MCF 10A (cell line): Measurements from ENCODE around the gene RFTN2. TPM values are rescaled to one million over a fixed set of nuclear protein-coding genes. Genes with fewer than 3 reads are reported as not detected.
A peak's percentile ranks its signal among the peaks of the same experiment; 100 is the strongest.

Source experiments
- BruUV-seq: library from RNA; stranded (reverse); fragments of 400-500 nt; replicated peaks from 2 replicates; lab custom pipeline; 2021; lab: Mats Ljungman, UMichigan
- CTCF ChIA-PET: fragments of 300-600 bp; sonication (Branson Sonifier 250); formaldehyde crosslinking; extraction: SDS; loops from one replicate; lab custom pipeline; 2021; ENCODE audit warnings: antibody characterized with exemption, inconsistent platforms; lab: Yijun Ruan, JAX
- POLR2A ChIA-PET: fragments of 300-600, 350-650 bp; sonication (Branson Sonifier 250); formaldehyde crosslinking; extraction: SDS; loops from one replicate; lab custom pipeline; 2020; ENCODE audit warnings: antibody characterized with exemption, inconsistent platforms; lab: Yijun Ruan, JAX
- DNase-seq: peaks from one replicate; pipeline ENCODE4 v3.0.0-alpha.2; 2018; ENCODE audit not compliant: unreplicated experiment
- H3K27ac Mint-ChIP-seq: one replicate; pipeline ENCODE4 v1.8.0; 2022; ENCODE audit warnings: mild to moderate bottlenecking, low read depth, mixed read lengths; ENCODE audit not compliant: unreplicated experiment
- H3K27me3 Mint-ChIP-seq: one replicate; pipeline ENCODE4 v1.8.0; 2022; ENCODE audit warnings: mixed read lengths; ENCODE audit not compliant: insufficient read depth, unreplicated experiment
- H3K36me3 Mint-ChIP-seq: one replicate; pipeline ENCODE4 v1.8.0; 2022; ENCODE audit warnings: mild to moderate bottlenecking, moderate library complexity, mixed read lengths; ENCODE audit not compliant: insufficient read depth, unreplicated experiment
- H3K4me1 Mint-ChIP-seq: one replicate; pipeline ENCODE4 v1.8.0; 2022; ENCODE audit warnings: mixed read lengths; ENCODE audit not compliant: insufficient read depth, unreplicated experiment
- H3K4me3 Mint-ChIP-seq: one replicate; pipeline ENCODE4 v1.8.0; 2022; ENCODE audit warnings: mild to moderate bottlenecking, moderate library complexity, mixed read lengths; ENCODE audit not compliant: unreplicated experiment
- H3K9me3 Mint-ChIP-seq: one replicate; pipeline ENCODE4 v1.8.0; 2022; ENCODE audit warnings: mixed read lengths; ENCODE audit not compliant: unreplicated experiment
- CTCF ChIP-seq: fragments of 200-600 bp; IDR thresholded peaks from one replicate; pipeline ENCODE4 v1.8.0; 2022; ENCODE audit warnings: antibody characterized with exemption, mild to moderate bottlenecking; ENCODE audit not compliant: unreplicated experiment
- intact Hi-C: fragments of 100-400 bp; cut with micrococcal nuclease; formaldehyde crosslinking; loops from 2 replicates; pipeline ENCODE4 v1.14.1; 2022
- total RNA-seq: library from RNA; stranded (reverse); gene quantifications from 2 replicates; pipeline ENCODE4 v1.2.3, GENCODE V29; 2022

The RFTN2 gene
- total RNA-seq, 1 experiment from 2014 or later = not detected

DNA sequence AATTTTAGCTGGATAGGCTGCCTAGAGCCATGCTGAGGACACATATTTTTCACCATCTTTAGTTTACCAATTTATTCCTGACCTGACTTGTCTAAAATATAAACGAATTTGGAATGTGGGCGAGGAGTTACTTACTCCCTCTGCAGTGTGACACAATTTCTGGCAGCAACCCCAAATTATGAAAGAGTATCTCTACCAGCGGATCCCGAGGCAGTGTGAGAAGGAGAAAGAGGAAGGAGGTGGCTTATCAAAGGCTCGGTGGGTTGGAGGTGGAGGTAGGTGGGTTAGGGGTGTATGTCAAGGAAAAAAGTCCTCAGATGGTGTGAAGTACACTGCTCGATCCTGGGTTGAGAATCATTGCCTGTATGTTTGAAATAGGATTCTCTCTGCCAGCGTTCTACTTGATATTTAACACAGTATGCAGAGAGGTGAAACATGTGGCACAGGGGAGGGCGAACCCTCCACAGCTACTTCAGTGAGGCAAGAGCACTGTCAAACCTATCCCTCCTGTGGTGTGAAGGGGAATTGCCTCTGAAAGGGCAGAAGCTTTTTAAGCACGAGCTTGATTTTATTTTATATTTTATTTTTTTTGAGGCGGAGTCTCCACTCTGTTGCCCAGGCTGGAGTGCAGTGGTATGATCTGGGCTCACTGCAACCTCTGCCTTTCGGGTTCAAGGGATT, 76.0 kb downstream of the RFTN2 start:
- Mint-ChIP-seq H3K4me3 (peak overlapping the region; percentile 58), H3K27ac (peak overlapping the region; percentile 75), H3K9me3 (no peaks in the 10 kb centered on the region), H3K36me3 (no peaks in the 10 kb centered on the region), H3K4me1 (peaks cover 6% of the 10 kb centered on the region), H3K27me3 (no peaks in the 10 kb centered on the region)
- peak; percentile 87 for DNase-seq
- ChIA-PET POLR2A (interaction anchor here (0.6 to 2.1 kb wide), 12 partner anchors 12 to 957 kb away, joined by 3 to 32 read pairs (median 6); partner anchors contain the start of genes HSPD1, HSPE1, MARS2 and MOB4), CTCF (interaction anchor here (0.6 to 2.9 kb wide), 13 partner anchors 8 to 696 kb away, joined by 3 to 13 read pairs (median 3); no protein-coding TSS in a partner anchor)
- peak; percentile 25 for TF ChIP-seq CTCF
- intact Hi-C loops = loop anchor here (1.0 to 5.0 kb wide), 2 partner anchors 82 to 99 kb away; partner anchors contain the start of genes HSPE1 and MOB4
- BruUV-seq = no TSS peak

DNA sequence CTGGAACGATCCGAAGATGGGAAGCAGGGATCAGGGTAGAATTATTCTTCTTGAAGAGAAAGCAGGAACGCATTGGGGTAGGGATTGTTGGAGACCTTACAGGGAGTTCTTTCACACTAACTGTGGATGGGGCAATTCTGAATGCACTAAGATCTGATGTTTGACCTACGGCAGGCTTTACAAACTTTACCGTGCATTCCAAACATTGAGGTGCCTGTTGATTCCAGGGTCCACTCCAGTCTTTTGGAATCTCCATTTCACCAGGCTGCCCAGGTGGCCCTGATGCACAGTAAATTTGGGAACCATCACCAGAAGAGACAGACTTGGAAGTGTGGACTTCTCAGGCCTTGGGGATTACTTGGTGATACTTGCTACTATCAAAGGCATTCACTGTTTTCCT, 76.9 kb downstream of the RFTN2 start:
- Mint-ChIP-seq H3K4me1 (peaks cover 6% of the 10 kb centered on the region), H3K36me3 (no peaks in the 10 kb centered on the region), H3K4me3 (no peak overlapping the region), H3K27me3 (no peaks in the 10 kb centered on the region), H3K9me3 (no peaks in the 10 kb centered on the region), H3K27ac (no peak overlapping the region)
- intact Hi-C loops = loop anchor here (5.0 kb wide), 1 partner anchor 81 kb away; the partner anchor contains the start of gene MOB4
- DNase-seq = no peak
- BruUV-seq = no TSS peak
- CTCF ChIA-PET = interaction anchor here (1.9 to 2.9 kb wide), 2 partner anchors 14 to 22 kb away, joined by 7 to 13 read pairs; no protein-coding TSS in a partner anchor
- POLR2A ChIA-PET = interaction anchor here (2.0 to 2.1 kb wide), 4 partner anchors 15 to 99 kb away, joined by 19 to 32 read pairs (median 25); partner anchors contain the start of genes HSPD1, HSPE1 and MOB4
- no peak for TF ChIP-seq CTCF

DNA sequence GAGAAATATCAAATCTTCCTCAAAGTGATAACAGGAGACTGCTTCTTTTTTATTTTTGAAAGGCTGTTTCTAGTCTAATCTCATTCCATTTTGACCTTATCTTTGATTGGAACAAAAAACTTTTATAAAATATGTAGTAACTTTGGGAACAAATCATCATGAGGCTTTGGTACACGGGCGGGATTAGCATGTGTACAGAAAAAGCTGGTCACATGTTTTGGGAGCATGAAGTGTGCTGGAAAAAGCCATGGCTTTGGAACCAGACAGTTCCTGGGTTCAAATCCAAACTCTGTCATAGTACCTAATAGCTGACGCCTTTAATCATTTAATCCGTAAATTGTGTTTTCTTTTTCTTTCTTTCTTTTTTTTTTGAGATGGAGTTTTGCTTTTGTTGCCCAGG, 78.2 kb downstream of the RFTN2 start:
- no peaks in the 10 kb centered on the region for H3K36me3 Mint-ChIP-seq
- POLR2A ChIA-PET = interaction anchor here (0.7 to 2.2 kb wide), 3 partner anchors 21 to 97 kb away, joined by 3 to 8 read pairs (median 5); partner anchors contain the start of genes HSPD1, HSPE1 and MOB4

More for the DNA sequence above, 78.2 kb downstream of the RFTN2 start:
- no peaks in the 10 kb centered on the region for H3K27me3 Mint-ChIP-seq
- TF ChIP-seq CTCF = no peak
- H3K27ac Mint-ChIP-seq = no peak overlapping the region
- no TSS peak for BruUV-seq
- H3K9me3 Mint-ChIP-seq = no peaks in the 10 kb centered on the region
- CTCF ChIA-PET = interaction anchor here (0.6 to 1.3 kb wide), 2 partner anchors 20 to 111 kb away, joined by 3 to 6 read pairs; no protein-coding TSS in a partner anchor
- no peak overlapping the region for H3K4me3 Mint-ChIP-seq
- H3K4me1 Mint-ChIP-seq = peaks cover 6% of the 10 kb centered on the region
- no peak for DNase-seq
- intact Hi-C loops = loop anchor here (5.0 kb wide), 1 partner anchor 80 kb away; the partner anchor contains the start of gene MOB4
